H1 (cell line): ENCODE measurements around the gene NFATC1. TPM values are rescaled to one million over a fixed set of nuclear protein-coding genes. Genes with fewer than 3 reads are reported as not detected.

Experiments
- CTCF ChIA-PET: fragments of 300-600 bp; sonication (Branson Sonifier 250); formaldehyde crosslinking; loops from one replicate; lab custom pipeline; 2021; ENCODE audit not compliant: partially characterized antibody; lab: Charles Lee
- POLR2A ChIA-PET: fragments of 300-600 bp; sonication (Branson Sonifier 250); formaldehyde crosslinking; loops from one replicate; lab custom pipeline; 2021; ENCODE audit warnings: inconsistent platforms; ENCODE audit not compliant: partially characterized antibody; lab: Charles Lee
- DNase-seq, 2 experiments: peaks; one replicate each; pipeline versions ENCODE4 v3.0.0 to v3.0.0-alpha.2; 2010 to 2022; ENCODE audit warnings: low spot score in 2 of 2, low read depth in 1 of 2, mixed read lengths in 1 of 2
- FAIRE-seq: peaks from 2 replicates; lab custom pipeline; 2011; peaks lifted over from hg19 to GRCh38; lab: Jason Lieb, UNC
- H2AFZ ChIP-seq: 2 replicates; pipeline ENCODE4 v1.8.1; 2012; ENCODE audit warnings: low read length, inconsistent platforms
- H2AK5ac ChIP-seq: 2 replicates; pipeline ENCODE4 v1.6.1; 2013; ENCODE audit warnings: low read depth, low read length
- H2BK120ac ChIP-seq: replicated peaks from 2 replicates; pipeline ENCODE3; 2013; ENCODE audit warnings: low read depth, low read length, inconsistent platforms
- H2BK12ac ChIP-seq: 2 replicates; pipeline ENCODE4 v1.6.1; 2013; ENCODE audit warnings: low read depth, low read length
- H2BK15ac ChIP-seq: 2 replicates; pipeline ENCODE4 v1.6.1; 2013; ENCODE audit warnings: low read length
- H2BK20ac ChIP-seq: 2 replicates; pipeline ENCODE4 v1.6.1; 2013; ENCODE audit warnings: low read length
- H2BK5ac ChIP-seq: 2 replicates; pipeline ENCODE4 v1.6.1; 2013; ENCODE audit warnings: low read depth, low read length
- H3K14ac ChIP-seq: 2 replicates; pipeline ENCODE4 v1.6.1; 2013; ENCODE audit warnings: inconsistent platforms; ENCODE audit not compliant: insufficient read length
- H3K18ac ChIP-seq: 2 replicates; pipeline ENCODE4 v1.6.1; 2013; ENCODE audit warnings: low read length; ENCODE audit errors: extremely low read depth
- H3K23ac ChIP-seq: 2 replicates; pipeline ENCODE4 v1.6.1; 2013; ENCODE audit warnings: inconsistent platforms; ENCODE audit not compliant: insufficient read length
- H3K23me2 ChIP-seq: 2 replicates; pipeline ENCODE4 v1.6.1; 2013; ENCODE audit warnings: low read depth, low read length
- H3K27ac ChIP-seq: 2 replicates; pipeline ENCODE4 v1.6.1; 2011; ENCODE audit warnings: low read depth, low read length, inconsistent platforms
- H3K27me3 ChIP-seq, 4 experiments: replicated peaks in 1 of 4; 1 replicate in 1 of 4; 2 replicates in 3 of 4; pipeline versions ENCODE4 v1.6.1 to v1.8.1; 2011 to 2013; ENCODE audit warnings: low read length in 3 of 4, mild to moderate bottlenecking in 3 of 4, inconsistent platforms in 2 of 4, mixed read lengths in 2 of 4, moderate library complexity in 1 of 4; ENCODE audit not compliant: control insufficient read depth in 3 of 4, insufficient read depth in 3 of 4; ENCODE audit errors: extremely low read depth in 1 of 4
- H3K36me3 ChIP-seq, 4 experiments: 2 replicates each; pipeline versions ENCODE4 v1.6.1 to v1.8.1; 2011 to 2013; ENCODE audit warnings: mild to moderate bottlenecking in 4 of 4, low read length in 3 of 4, moderate library complexity in 2 of 4, control low read depth in 1 of 4, inconsistent platforms in 1 of 4; ENCODE audit not compliant: insufficient read depth in 4 of 4, control insufficient read depth in 2 of 4
- H3K4ac ChIP-seq: replicated peaks from 2 replicates; pipeline ENCODE3; 2013; ENCODE audit warnings: low read length, low read depth, mixed read lengths, inconsistent platforms; ENCODE audit not compliant: insufficient read length
- H3K4me1 ChIP-seq, 4 experiments: replicated peaks in 1 of 4; 1 replicate in 1 of 4; 2 replicates in 3 of 4; pipeline versions ENCODE4 v1.6.1 to v1.8.1; 2011 to 2013; ENCODE audit warnings: low read length in 3 of 4, inconsistent platforms in 2 of 4, mixed read lengths in 1 of 4; ENCODE audit not compliant: insufficient read depth in 4 of 4, control insufficient read depth in 3 of 4
- H3K4me2 ChIP-seq, 2 experiments: 2 replicates each; pipeline versions ENCODE4 v1.6.1 to v1.8.1; 2011 to 2013; ENCODE audit warnings: low read depth in 2 of 2, low read length in 2 of 2, control low read depth in 1 of 2, inconsistent platforms in 1 of 2, mild to moderate bottlenecking in 1 of 2; ENCODE audit not compliant: insufficient read depth in 1 of 2
- H3K4me3 ChIP-seq, 4 experiments: fragments of 200-600, 300-600 bp in 1 of 4; sonication (generic), shearing (Covaris generic), sonication (Bioruptor Twin) in 1 of 4; 2 replicates each; pipeline versions ENCODE4 v1.5.1 to v1.8.1; 2011 to 2016; ENCODE audit warnings: low read length in 4 of 4, low read depth in 3 of 4, control low read depth in 2 of 4, inconsistent platforms in 2 of 4, mild to moderate bottlenecking in 2 of 4, mixed read lengths in 1 of 4, moderate library complexity in 1 of 4; ENCODE audit not compliant: insufficient read depth in 2 of 4; ENCODE audit errors: extremely low read depth in 1 of 4
- H3K56ac ChIP-seq: replicated peaks from 2 replicates; pipeline ENCODE3; 2013; ENCODE audit warnings: low read depth, mild to moderate bottlenecking, mixed read lengths, low read length, inconsistent platforms; ENCODE audit not compliant: insufficient read length
- H3K79me1 ChIP-seq: 2 replicates; pipeline ENCODE4 v1.6.1; 2013; ENCODE audit warnings: low read depth, low read length, control low read depth
- H3K79me2 ChIP-seq, 2 experiments: 2 replicates each; pipeline versions ENCODE4 v1.6.1 to v1.8.1; 2012 to 2013; ENCODE audit warnings: low read length in 2 of 2, mild to moderate bottlenecking in 2 of 2, inconsistent platforms in 1 of 2; ENCODE audit not compliant: insufficient read depth in 2 of 2, control insufficient read depth in 1 of 2
- H3K9ac ChIP-seq, 4 experiments: replicated peaks in 1 of 4; 1 replicate in 1 of 4; 2 replicates in 3 of 4; pipeline versions ENCODE4 v1.6.1 to v1.8.1; 2011 to 2013; ENCODE audit warnings: low read depth in 3 of 4, low read length in 3 of 4, control low read depth in 2 of 4, mild to moderate bottlenecking in 2 of 4, moderate library complexity in 2 of 4, inconsistent platforms in 1 of 4; ENCODE audit errors: extremely low read depth in 1 of 4
- H3K9me3 ChIP-seq, 2 experiments: 2 replicates each; pipeline versions ENCODE4 v1.6.1 to v1.8.1; 2012 to 2013; ENCODE audit warnings: mild to moderate bottlenecking in 2 of 2, moderate library complexity in 2 of 2, control low read depth in 1 of 2, inconsistent platforms in 1 of 2, low read depth in 1 of 2, low read length in 1 of 2, mixed read lengths in 1 of 2; ENCODE audit not compliant: insufficient read depth in 2 of 2
- H4K20me1 ChIP-seq, 2 experiments: replicated peaks in 1 of 2; 2 replicates each; pipeline versions ENCODE3 to v1.8.1; 2011 to 2013; ENCODE audit warnings: inconsistent platforms in 2 of 2, low read length in 2 of 2, mild to moderate bottlenecking in 1 of 2; ENCODE audit not compliant: insufficient read depth in 2 of 2, control insufficient read depth in 1 of 2
- H4K5ac ChIP-seq: 2 replicates; pipeline ENCODE4 v1.6.1; 2013; ENCODE audit warnings: low read length, low read depth, mixed read lengths, inconsistent platforms; ENCODE audit not compliant: insufficient read length
- H4K8ac ChIP-seq: 2 replicates; pipeline ENCODE4 v1.8.0; 2013; ENCODE audit warnings: mild to moderate bottlenecking, moderate library complexity, low read length, inconsistent platforms; ENCODE audit not compliant: insufficient read depth; ENCODE audit errors: extremely low read depth
- H4K91ac ChIP-seq: replicated peaks from 2 replicates; pipeline ENCODE3; 2013; ENCODE audit warnings: low read length, mixed read lengths, inconsistent platforms; ENCODE audit not compliant: insufficient read length
- CHD1 ChIP-seq: IDR thresholded peaks from 2 replicates; pipeline ENCODE4 v1.6.1; 2012; ENCODE audit warnings: low read depth, low read length, improper control_type of control experiment
- TCF12 ChIP-seq: IDR thresholded peaks from 2 replicates; pipeline ENCODE4 v1.6.1; 2011; ENCODE audit warnings: low read depth, mild to moderate bottlenecking, low read length
- ZNF274 ChIP-seq: IDR thresholded peaks from 2 replicates; pipeline ENCODE4 v1.7.0; 2012; ENCODE audit warnings: low read length, borderline replicate concordance; ENCODE audit errors: extremely low read depth
- WGBS, 2 experiments: shearing (Covaris generic) in 1 of 2; methylation state at CpG; one replicate each; pipeline versions ENCODE4 v1.1.6 to v1.1.7; 2013 to 2015; ENCODE audit warnings: low lambda C conversion rate in 2 of 2, mixed read lengths in 2 of 2, inconsistent platforms in 1 of 2, low coverage in 1 of 2, missing lambda C conversion rate in 1 of 2; ENCODE audit not compliant: insufficient replicate concordance in 2 of 2, insufficient coverage in 1 of 2, insufficient read length in 1 of 2; ENCODE audit errors: extremely low coverage in 1 of 2, missing lambda C conversion rate in 1 of 2; 5-methylcytosine and 5-hydroxymethylcytosine counted together
- polyA plus RNA-seq, 7 experiments: library from polyadenylated mRNA; depleted of rRNA in 3 of 7; stranded (reverse) in 5 of 7; unstranded in 2 of 7; fragments of >200 nt in 5 of 7; fragments of 200-250 nt in 2 of 7; gene quantifications; 1 replicate in 5 of 7; 2 replicates in 1 of 7; 4 replicates in 1 of 7; pipeline versions ENCODE4 v1.2.1 to v1.2.3, GENCODE V29; 2011 to 2013; ENCODE audit warnings: missing spikeins in 2 of 7, mixed read lengths in 2 of 7
- total RNA-seq: library from RNA; stranded (reverse); fragmentation: NEBNext Ultra II Directional; extraction: Animal tissue kit (Norgen Biotek cat#: 25700); gene quantifications from 2 replicates; pipeline ENCODE4 v1.2.1, GENCODE V29; 2021

The NFATC1 gene
- total and polyA plus RNA-seq, 2 of the 8 experiments (the other 6 are each of a cell fraction or from before 2014, with no cell fraction given): 2.0 to 6.6 TPM

DNA sequence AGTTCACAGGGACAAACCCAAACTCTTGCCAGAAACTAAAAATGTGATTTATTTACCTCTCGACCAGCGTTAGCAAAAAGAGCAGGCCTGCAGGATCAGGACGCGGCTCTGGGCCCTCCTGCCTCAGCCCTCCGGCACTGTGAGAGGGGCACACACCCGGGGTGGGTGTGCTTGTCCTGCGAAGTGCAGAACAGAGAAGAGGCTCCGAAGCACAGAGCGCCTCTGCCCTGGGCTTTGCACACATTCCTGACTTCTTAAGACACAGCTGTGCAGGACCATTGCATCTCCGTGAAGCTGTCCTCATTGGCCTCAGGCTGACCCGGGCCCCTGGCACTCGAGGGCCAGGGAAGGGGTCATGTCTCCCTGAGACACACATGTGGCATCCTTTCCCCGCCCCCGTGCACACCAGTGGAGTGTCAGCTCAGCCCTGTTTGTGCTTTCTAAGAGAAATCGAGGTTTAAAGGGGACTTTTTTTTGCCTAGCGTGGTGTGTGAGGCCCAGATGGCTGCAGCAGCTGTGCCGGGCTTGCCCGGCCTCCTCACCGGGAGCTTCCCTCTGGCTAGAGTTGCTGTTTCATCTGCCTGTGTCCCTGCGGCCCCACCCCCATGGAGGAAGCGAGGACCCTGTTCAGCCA, 9.9 kb upstream of the NFATC1 start:
- Histone ChIP-seq H3K9ac (no peak overlapping the region), H3K56ac (no peak overlapping the region), H2BK5ac (no peak overlapping the region), H3K4me2 (no peak overlapping the region), H3K79me2 (no peaks in the 10 kb centered on the region), H4K20me1 (no peaks in the 10 kb centered on the region), H3K27me3 (peaks cover 0 to under 1% (median 0%) of the 10 kb centered on the region in 4 experiments; a peak in 4 of 7 replicates), H3K36me3 (no peaks in the 10 kb centered on the region), H4K8ac (no peak overlapping the region), H3K14ac (no peak overlapping the region), H3K4me1 (peaks cover 0 to 2% (median 0%) of the 10 kb centered on the region in 4 experiments; a peak in 2 of 7 replicates), H3K27ac (no peak overlapping the region), H3K9me3 (no peaks in the 10 kb centered on the region), H2AK5ac (no peak overlapping the region), H3K23ac (no peak overlapping the region), H4K91ac (no peak overlapping the region), H2BK15ac (no peak overlapping the region), H2BK12ac (no peak overlapping the region), H4K5ac (no peak overlapping the region), H2BK120ac (no peak overlapping the region), H3K18ac (no peak overlapping the region), H3K79me1 (no peaks in the 10 kb centered on the region), H3K23me2 (no peaks in the 10 kb centered on the region), H3K4me3 (no peak overlapping the region), H3K4ac (no peak overlapping the region), H2AFZ (no peak overlapping the region), H2BK20ac (no peak overlapping the region)
- CTCF ChIA-PET: interaction anchor here (2.4 to 9.7 kb wide), 2 partner anchors 145 to 259 kb away, joined by 9 to 124 read pairs; no protein-coding TSS in a partner anchor
- POLR2A ChIA-PET: no interaction called here
- FAIRE-seq (no peak), DNase-seq (no peak)
- TF ChIP-seq CHD1 (no peak), TCF12 (no peak), ZNF274 (no peak)
- WGBS, 2 experiments: 90% methylated on average over 20 of the region's 21 CpGs; no CpG with 5 or more reads in 1 of the 2 experiments
